Posterior vena cava (tissue), 2 donors: ENCODE data around the gene PNMA1. TPM values are rescaled to one million over a fixed set of nuclear protein-coding genes. Genes with fewer than 3 reads are reported as not detected.

ENCODE experiments used
- DNase-seq: peaks from one replicate; pipeline ENCODE4 v3.0.0-alpha.2; 2020; ENCODE audit warnings: low spot score
- intact Hi-C, 2 donors: fragments of 100-400 bp; cut with DNase I; formaldehyde crosslinking; loops; one replicate each; pipeline versions ENCODE4 v1.14.1 to v1.14.2; 2022 to 2023
- microRNA-seq, 2 donors: library from miRNA; unstranded; fragments of <30 nt; microRNA quantifications; one replicate each; pipeline ENCODE4 v1.2.0, GENCODE V29; 2020 to 2021; ENCODE audit warnings: borderline microRNAs expressed in 2 of 2
- total RNA-seq, 2 donors: library from RNA; stranded (reverse); fragmentation: NEBNext Ultra II Directional; extraction: Animal tissue kit (Norgen Biotek cat#: 25700); gene quantifications; one replicate each; pipeline ENCODE4 v1.2.1, GENCODE V29; 2021
- donor health status: DM: yes; HTN: yes; CAD: no.
- donor health status: DM: yes; HTN: yes; CAD: no.

The PNMA1 gene
- total RNA-seq, 2 donors from 2014 or later = 64.8 to 88.7 TPM

- DNase-seq = no peak
- intact Hi-C loops = no loop called here
Measured at GRCh38 chr14:73696466-73697400, 17.5 kb downstream of the PNMA1 start.

DNA sequence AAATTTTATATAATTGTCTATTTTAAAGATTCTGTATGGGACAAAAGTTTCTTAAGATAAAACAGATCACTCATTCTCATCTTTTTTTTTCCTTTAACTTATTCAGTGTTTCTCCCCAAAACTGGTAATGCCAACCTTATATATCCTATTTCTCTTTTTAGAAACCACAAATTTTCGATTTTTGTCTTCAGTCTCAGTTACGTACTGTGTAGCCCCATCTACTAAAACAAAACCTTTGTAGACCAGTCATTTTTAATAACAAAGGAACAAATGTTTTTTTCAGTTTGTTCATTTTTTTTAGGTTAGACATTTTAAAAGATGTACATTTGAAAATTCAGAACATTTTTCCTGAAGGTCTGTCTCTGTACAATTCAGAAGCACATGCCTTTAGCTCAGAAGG lies 18.2 kb downstream of the PNMA1 start:
- DNase-seq = no peak
- intact Hi-C loops = no loop called here

- no peak for DNase-seq
- intact Hi-C loops = no loop called here
Measured at GRCh38 chr14:73695082-73695481, 19.1 kb downstream of the PNMA1 start.

GRCh38 chr14:73694083-73694482 lies 20.1 kb downstream of the PNMA1 start:
- intact Hi-C loops = no loop called here

GRCh38 chr14:73686901-73687300 lies 27.3 kb downstream of the PNMA1 start:
- DNase-seq = no peak
- intact Hi-C loops = no loop called here

More at GRCh38 chr14:73694083-73694482, 20.1 kb downstream of the PNMA1 start:
- DNase-seq = no peak

DNA sequence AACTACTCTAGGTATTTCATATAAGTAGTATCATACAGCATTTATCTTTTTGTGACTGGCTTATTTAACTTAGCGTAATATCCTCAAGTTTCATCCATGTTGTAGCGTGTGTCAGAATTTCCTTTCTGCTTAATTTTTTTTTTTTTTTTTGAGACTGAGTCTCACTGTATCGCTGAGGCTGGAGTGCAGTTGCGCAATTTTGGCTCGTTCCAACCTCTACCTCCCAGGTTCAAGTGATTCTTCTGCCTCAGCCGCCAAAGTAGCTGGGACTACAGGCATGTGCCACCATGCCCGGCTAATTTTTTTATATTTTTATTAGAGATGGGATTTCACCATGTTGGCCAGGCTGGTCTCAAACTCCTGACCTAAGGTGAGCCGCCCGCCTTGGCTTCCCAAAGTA lies 28.9 kb downstream of the PNMA1 start:
- intact Hi-C loops = no loop called here
- DNase-seq = no peak

- intact Hi-C loops = no loop called here
Measured at GRCh38 chr14:73684627-73685026, 29.6 kb downstream of the PNMA1 start.

GRCh38 chr14:73680821-73681220 lies 33.4 kb downstream of the PNMA1 start:
- no peak for DNase-seq
- intact Hi-C loops = no loop called here

More at GRCh38 chr14:73684627-73685026, 29.6 kb downstream of the PNMA1 start:
- no peak for DNase-seq

GRCh38 chr14:73678698-73679097 lies 35.5 kb downstream of the PNMA1 start:
- intact Hi-C loops = no loop called here
- no peak for DNase-seq

- intact Hi-C loops = no loop called here
- DNase-seq = no peak
Measured at GRCh38 chr14:73674986-73675385, 39.2 kb downstream of the PNMA1 start.

DNA sequence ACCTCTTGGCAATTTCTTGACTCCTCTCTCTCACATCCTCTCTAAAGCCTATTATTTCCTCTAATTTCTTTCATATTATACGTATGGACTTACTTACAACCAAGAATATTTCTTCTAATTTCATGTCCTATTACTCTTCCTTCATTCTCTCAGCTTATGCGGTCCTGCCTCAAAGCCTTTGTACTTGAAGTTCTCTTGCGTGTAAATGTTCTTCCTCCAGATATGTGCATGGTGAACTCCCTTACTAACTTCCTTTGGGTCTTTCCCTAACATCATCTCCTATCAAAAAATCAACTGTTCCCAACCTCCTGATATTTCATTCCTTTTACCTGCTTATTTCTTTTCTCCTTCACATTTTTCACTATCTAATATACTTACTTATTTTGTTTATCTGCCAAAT lies 46.3 kb downstream of the PNMA1 start:
- no peak for DNase-seq
- intact Hi-C loops = no loop called here

GRCh38 chr14:73666583-73666982 lies 47.6 kb downstream of the PNMA1 start:
- DNase-seq = no peak
- intact Hi-C loops = no loop called here

DNA sequence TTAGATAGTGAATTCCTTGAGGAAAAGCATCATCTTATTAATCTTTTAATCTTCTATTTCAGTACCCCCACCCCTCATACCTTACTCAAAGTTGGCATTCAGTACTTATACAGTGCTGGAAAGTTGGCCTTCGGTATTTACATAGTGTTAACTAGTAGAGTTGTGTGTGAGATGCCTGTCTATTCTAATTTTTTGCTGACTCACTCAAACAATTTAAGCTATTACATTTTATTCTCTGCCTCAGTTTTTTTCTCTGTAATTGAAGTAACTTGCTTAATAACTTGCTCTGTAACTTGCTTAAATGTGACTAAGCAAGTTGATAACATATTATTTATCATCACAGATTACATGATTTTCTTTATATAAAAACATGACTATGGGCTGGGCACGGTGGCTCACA lies 49.1 kb downstream of the PNMA1 start:
- intact Hi-C loops = no loop called here
- DNase-seq = no peak

GRCh38 chr14:73663548-73664212 lies 50.5 kb downstream of the PNMA1 start:
- intact Hi-C loops = no loop called here
- DNase-seq = no peak

GRCh38 chr14:73662487-73662943 lies 51.7 kb downstream of the PNMA1 start:
- no peak for DNase-seq
- intact Hi-C loops = no loop called here

GRCh38 chr14:73661872-73662271 lies 52.3 kb downstream of the PNMA1 start:
- intact Hi-C loops = no loop called here
- DNase-seq = no peak

Small RNAs within 50 kb of the gene (microRNA-seq; reads per million reads assigned to microRNA genes)
- gene MIR4505 = 0 to 0.26 reads per million in 2 donors

Other genes starting within 250 kb of the PNMA1 start
- 1 to 10 TPM; 9.2 to 9.3 TPM for gene RIOX1, start 223.5 kb downstream of the PNMA1 start, total RNA-seq
- gene ACOT1, start 177.2 kb downstream of the PNMA1 start, total RNA-seq = 10 to 100 TPM in 1 of 2 donors, 1 to 10 TPM in 1; 8.5 to 18.4 TPM
- 1 to 10 TPM in 1 of 2 donors, under 1 TPM in 1; 0.67 to 1.2 TPM for gene HEATR4, start 155.4 kb downstream of the PNMA1 start, total RNA-seq
- gene ACOT2, start 145.2 kb downstream of the PNMA1 start, total RNA-seq = 10 to 100 TPM; 52.2 to 53.8 TPM
- gene ACOT4, start 122.5 kb downstream of the PNMA1 start, total RNA-seq = 1 to 10 TPM in 1 of 2 donors, under 1 TPM in 1; 0.33 to 1.8 TPM
- gene ACOT6, start 101.9 kb downstream of the PNMA1 start, total RNA-seq = not detected
- 10 to 100 TPM; 20.2 to 32.7 TPM for gene DNAL1, start 69.4 kb downstream of the PNMA1 start, total RNA-seq
- gene PTGR2, start 137.4 kb upstream of the PNMA1 start, total RNA-seq = 1 to 10 TPM; 5.6 to 9.2 TPM
- 10 to 100 TPM; 38.6 to 39.2 TPM for gene ZNF410, start 172.5 kb upstream of the PNMA1 start, total RNA-seq
- 1 to 10 TPM; 4.5 to 4.9 TPM for gene FAM161B, start 235.7 kb upstream of the PNMA1 start, total RNA-seq
- gene COQ6, start 235.9 kb upstream of the PNMA1 start, total RNA-seq = 10 to 100 TPM; 13.8 to 14.7 TPM